CD4-positive, alpha-beta memory T cell (primary cell): ENCODE data around the gene KDM3A. TPM values are rescaled to one million over a fixed set of nuclear protein-coding genes. Genes with fewer than 3 reads are reported as not detected.

Experiments used
- CTCF ChIA-PET: fragments of 350-600 bp; sonication (Branson Sonifier 250); formaldehyde crosslinking; loops from one replicate; lab custom pipeline; 2021; ENCODE audit warnings: inconsistent platforms; ENCODE audit not compliant: partially characterized antibody; lab: Charles Lee
- POLR2A ChIA-PET: fragments of 350-600 bp; sonication (Branson Sonifier 250); formaldehyde crosslinking; loops from one replicate; lab custom pipeline; 2021; ENCODE audit not compliant: partially characterized antibody; lab: Charles Lee
- DNase-seq, 5 donors: peaks; one replicate each; pipeline versions ENCODE4 v3.0.0 to v3.0.0-alpha.2; 2020 to 2022; ENCODE audit warnings: mixed read lengths in 1 of 5
- H3K27ac ChIP-seq: one replicate; pipeline ENCODE4 v1.7.0; 2013; ENCODE audit warnings: low read depth, low read length
- H3K27me3 ChIP-seq: 2 replicates; pipeline ENCODE4 v1.7.0; 2013; ENCODE audit warnings: mild to moderate bottlenecking, low read length, moderate library complexity; ENCODE audit not compliant: insufficient read depth
- H3K36me3 ChIP-seq: 2 replicates; pipeline ENCODE4 v1.7.0; 2013; ENCODE audit warnings: mild to moderate bottlenecking, low read length, moderate library complexity; ENCODE audit not compliant: insufficient read depth
- H3K4me1 ChIP-seq: 2 replicates; pipeline ENCODE4 v1.7.0; 2013; ENCODE audit warnings: mild to moderate bottlenecking, low read length, moderate library complexity; ENCODE audit not compliant: insufficient read depth
- H3K4me3 ChIP-seq, 2 donors: one replicate each; pipeline ENCODE4 v1.7.0; 2013; ENCODE audit warnings: low read length in 2 of 2, mild to moderate bottlenecking in 1 of 2
- H3K9me3 ChIP-seq, 2 donors: one replicate each; pipeline ENCODE4 v1.7.0; 2013; ENCODE audit warnings: low read length in 2 of 2, control low read depth in 1 of 2; ENCODE audit not compliant: control insufficient read depth in 1 of 2
- H3K27ac Mint-ChIP-seq, 7 donors: one replicate each; pipeline ENCODE4 v1.8.0; 2020 to 2021; ENCODE audit warnings: mixed read lengths in 7 of 7, mild to moderate bottlenecking in 6 of 7, inconsistent platforms in 3 of 7, moderate library complexity in 3 of 7
- H3K27me3 Mint-ChIP-seq, 2 donors: one replicate each; pipeline ENCODE4 v1.8.0; 2020 to 2021; ENCODE audit warnings: mixed read lengths in 2 of 2
- H3K36me3 Mint-ChIP-seq, 2 donors: one replicate each; pipeline ENCODE4 v1.8.0; 2020 to 2021; ENCODE audit warnings: mixed read lengths in 2 of 2, inconsistent platforms in 1 of 2, mild to moderate bottlenecking in 1 of 2
- H3K4me1 Mint-ChIP-seq, 4 donors: one replicate each; pipeline ENCODE4 v1.8.0; 2020 to 2021; ENCODE audit warnings: mixed read lengths in 4 of 4, mild to moderate bottlenecking in 1 of 4
- H3K4me3 Mint-ChIP-seq, 8 donors: one replicate each; pipeline ENCODE4 v1.8.0; 2020 to 2021; ENCODE audit warnings: mixed read lengths in 8 of 8, mild to moderate bottlenecking in 7 of 8, moderate library complexity in 6 of 8, inconsistent platforms in 3 of 8
- H3K9me3 Mint-ChIP-seq, 8 donors: one replicate each; pipeline ENCODE4 v1.8.0; 2020 to 2021; ENCODE audit warnings: mixed read lengths in 8 of 8, mild to moderate bottlenecking in 5 of 8, inconsistent platforms in 3 of 8, moderate library complexity in 1 of 8
- intact Hi-C: fragments of 100-400 bp; cut with micrococcal nuclease; formaldehyde crosslinking; loops from one replicate; pipeline ENCODE4 v1.15.1; 2023
- polyA plus RNA-seq, 2 donors: library from polyadenylated mRNA; unstranded; fragments of 300-500 nt; fragmentation: Illumina TruSeq; gene quantifications; one replicate each; pipeline ENCODE4 v1.2.3, GENCODE V29; 2021
- total RNA-seq, 2 experiments: library from RNA; stranded (reverse); gene quantifications; one replicate each; pipeline ENCODE4 v1.2.3, GENCODE V29; 2021

KDM3A gene
- total and polyA plus RNA-seq, 4 experiments from 2014 or later = 17.2 to 164 (median 99.1) TPM

- no peak for DNase-seq
- peaks cover 0 to 2% (median 0%) of the 10 kb centered on the region in 4 donors for H3K4me1 Mint-ChIP-seq
- H3K27me3 ChIP-seq = no peaks in the 10 kb centered on the region
- H3K4me1 ChIP-seq = no peaks in the 10 kb centered on the region
- intact Hi-C loops = no loop called here
- ChIA-PET CTCF (interaction anchor here (0.9 kb wide), 1 partner anchor 153 kb away, joined by 3 read pairs; no protein-coding TSS in a partner anchor), POLR2A (interaction anchor here (1.3 kb wide), 1 partner anchor 99 kb away, joined by 3 read pairs; no protein-coding TSS in a partner anchor)
- H3K36me3 Mint-ChIP-seq = peaks cover 3 to 32% of the 10 kb centered on the region in 2 donors
- no peak overlapping the region for H3K4me3 Mint-ChIP-seq
- H3K27me3 Mint-ChIP-seq = no peaks in the 10 kb centered on the region
- peaks cover 0 to 7% (median 1%) of the 10 kb centered on the region in 8 donors for H3K9me3 Mint-ChIP-seq
- H3K27ac ChIP-seq = no peak overlapping the region
- H3K36me3 ChIP-seq = no peaks in the 10 kb centered on the region
- no peak overlapping the region for H3K27ac Mint-ChIP-seq
- no peak overlapping the region for H3K4me3 ChIP-seq
- peaks cover 0 to 4% of the 10 kb centered on the region in 2 donors for H3K9me3 ChIP-seq
These were observed 81.5 kb downstream of the KDM3A start for GRCh38 chr2:86522711-86523110.

- peaks cover 5 to 37% of the 10 kb centered on the region in 2 donors for H3K36me3 Mint-ChIP-seq
- intact Hi-C loops = no loop called here
- ChIA-PET POLR2A (interaction anchor here (1.3 kb wide), 1 partner anchor 99 kb away, joined by 3 read pairs; no protein-coding TSS in a partner anchor), CTCF (no interaction called here)
- peaks cover 0 to under 1% (median 0%) of the 10 kb centered on the region in 4 donors for H3K4me1 Mint-ChIP-seq
- Histone ChIP-seq H3K27ac (no peak overlapping the region), H3K36me3 (peaks cover 2% of the 10 kb centered on the region), H3K4me1 (no peaks in the 10 kb centered on the region), H3K4me3 (no peak overlapping the region), H3K27me3 (no peaks in the 10 kb centered on the region), H3K9me3 (peaks cover 0 to 4% of the 10 kb centered on the region in 2 donors)
- DNase-seq = no peak
- no peak overlapping the region for H3K27ac Mint-ChIP-seq
- H3K4me3 Mint-ChIP-seq = no peak overlapping the region
- peaks cover 0 to 7% (median 1%) of the 10 kb centered on the region in 8 donors for H3K9me3 Mint-ChIP-seq
- no peaks in the 10 kb centered on the region for H3K27me3 Mint-ChIP-seq
These were observed 82.3 kb downstream of the KDM3A start for GRCh38 chr2:86523491-86523890.

DNA sequence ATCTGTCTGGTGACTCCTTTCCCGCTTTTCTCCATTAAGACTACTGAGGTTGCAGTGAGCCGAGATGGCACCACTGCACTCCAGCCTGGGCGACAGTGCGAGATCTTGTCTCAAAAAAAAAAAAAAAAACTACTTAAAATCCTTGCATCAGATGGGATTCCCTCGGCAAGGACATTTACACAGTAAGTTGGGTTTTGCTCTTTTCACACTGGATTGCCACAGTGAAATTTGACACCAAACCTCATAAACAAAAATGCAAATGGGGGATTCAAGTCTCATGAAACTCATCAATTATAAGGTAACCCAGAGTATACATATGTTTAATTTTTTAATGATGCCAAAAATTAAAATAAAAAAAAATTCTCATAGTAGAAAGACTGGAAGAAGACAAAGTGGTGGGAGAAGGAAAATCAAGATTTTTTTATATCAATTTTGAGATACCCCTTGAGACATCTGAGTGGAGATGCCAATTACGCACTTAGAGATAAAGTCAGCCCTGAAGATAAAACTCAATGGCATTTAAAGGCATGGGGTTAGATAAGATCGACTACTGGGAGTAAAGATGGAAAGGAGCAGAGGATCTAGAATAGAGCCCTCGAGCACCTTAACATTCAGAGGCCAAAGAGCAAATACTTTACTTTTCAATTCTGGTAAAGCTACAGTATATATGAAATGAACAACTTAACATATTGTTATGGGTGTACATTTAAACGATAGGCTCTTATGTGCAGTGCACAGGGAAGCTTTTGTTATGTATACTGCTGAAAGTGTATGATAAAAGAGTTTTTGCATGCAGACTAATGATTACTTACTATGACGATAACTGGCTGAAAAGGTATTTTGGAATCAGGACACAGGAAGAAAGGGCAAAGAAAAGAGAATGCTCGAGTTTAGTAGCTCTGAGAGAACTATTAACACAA, 84.5 kb downstream of the KDM3A start:
- peaks cover 12 to 39% of the 10 kb centered on the region in 2 donors for H3K36me3 Mint-ChIP-seq
- Histone ChIP-seq H3K27me3 (no peaks in the 10 kb centered on the region), H3K36me3 (peaks cover 4% of the 10 kb centered on the region), H3K4me1 (no peaks in the 10 kb centered on the region), H3K4me3 (no peak overlapping the region), H3K9me3 (no peaks in the 10 kb centered on the region), H3K27ac (no peak overlapping the region)
- H3K9me3 Mint-ChIP-seq = peaks cover 0 to 2% (median 0%) of the 10 kb centered on the region in 8 donors
- intact Hi-C loops = no loop called here
- H3K27ac Mint-ChIP-seq = no peak overlapping the region
- DNase-seq = no peak
- H3K27me3 Mint-ChIP-seq = no peaks in the 10 kb centered on the region
- H3K4me1 Mint-ChIP-seq = peaks cover 0 to 6% (median 4%) of the 10 kb centered on the region in 4 donors
- ChIA-PET POLR2A (no interaction called here), CTCF (interaction anchor here (0.9 kb wide), 1 partner anchor 157 kb away, joined by 3 read pairs; no protein-coding TSS in a partner anchor)
- H3K4me3 Mint-ChIP-seq = no peak overlapping the region

- intact Hi-C loops = no loop called here
- Mint-ChIP-seq H3K9me3 (peaks cover 0 to 18% (median 7%) of the 10 kb centered on the region in 8 donors), H3K27ac (peak overlapping the region in 1 of 7 donors; percentile 64), H3K27me3 (no peaks in the 10 kb centered on the region), H3K4me1 (peaks cover 20 to 32% (median 27%) of the 10 kb centered on the region in 4 donors), H3K36me3 (peaks cover 26 to 29% of the 10 kb centered on the region in 2 donors), H3K4me3 (no peak overlapping the region)
- peaks cover 15% of the 10 kb centered on the region for H3K4me1 ChIP-seq
- no peak for DNase-seq
- no peak overlapping the region for H3K4me3 ChIP-seq
- CTCF ChIA-PET = no interaction called here
- no peaks in the 10 kb centered on the region for H3K27me3 ChIP-seq
- POLR2A ChIA-PET = no interaction called here
- no peak overlapping the region for H3K27ac ChIP-seq
- H3K36me3 ChIP-seq = peaks cover under 1% of the 10 kb centered on the region
- H3K9me3 ChIP-seq = no peaks in the 10 kb centered on the region
These were observed 92.4 kb downstream of the KDM3A start for GRCh38 chr2:86533589-86533988.

DNA sequence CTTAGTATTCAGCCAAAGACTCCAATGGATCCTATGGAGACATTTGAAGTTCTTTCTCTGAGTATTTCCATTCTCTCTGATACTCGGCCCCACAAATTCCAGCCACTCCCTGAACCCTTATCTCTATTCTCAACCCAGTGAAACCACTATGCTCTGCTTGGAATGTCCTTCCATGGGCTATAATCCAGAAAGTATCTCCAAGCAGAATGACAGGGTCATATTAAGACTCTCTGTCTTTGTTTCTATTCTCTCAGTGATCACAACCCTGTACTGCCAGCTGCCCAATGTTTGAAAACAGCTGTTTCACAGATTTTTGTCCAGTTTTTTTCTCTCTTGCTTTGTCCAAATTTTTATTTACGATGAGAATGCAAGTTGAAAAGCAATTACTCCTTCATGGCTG, 100.2 kb downstream of the KDM3A start:
- Mint-ChIP-seq H3K27ac (peak overlapping the region in 1 of 7 donors; percentile 1), H3K4me1 (peaks cover 0 to 14% (median 9%) of the 10 kb centered on the region in 4 donors), H3K36me3 (peaks cover 24 to 32% of the 10 kb centered on the region in 2 donors), H3K27me3 (no peaks in the 10 kb centered on the region), H3K4me3 (no peak overlapping the region), H3K9me3 (peaks cover 0 to 8% (median 0%) of the 10 kb centered on the region in 8 donors)
- H3K4me3 ChIP-seq = no peak overlapping the region
- no peaks in the 10 kb centered on the region for H3K4me1 ChIP-seq
- H3K9me3 ChIP-seq = no peaks in the 10 kb centered on the region
- CTCF ChIA-PET = interaction anchor here (2.4 kb wide), 1 partner anchor 10 kb away, joined by 6 read pairs; no protein-coding TSS in a partner anchor
- H3K36me3 ChIP-seq = no peaks in the 10 kb centered on the region
- H3K27ac ChIP-seq = no peak overlapping the region
- no peaks in the 10 kb centered on the region for H3K27me3 ChIP-seq
- no peak for DNase-seq
- intact Hi-C loops = no loop called here
- POLR2A ChIA-PET = interaction anchor here (0.6 kb wide), 1 partner anchor 1189 kb away, joined by 3 read pairs; no protein-coding TSS in a partner anchor

Other genes starting within 250 kb of the KDM3A start
- 10 to 100 TPM; 77.2 to 82.7 TPM for gene IMMT, start 245.9 kb upstream of the KDM3A start, total RNA-seq
- 10 to 100 TPM; 49.8 to 78.9 TPM for gene IMMT, start 245.9 kb upstream of the KDM3A start, polyA plus RNA-seq
- 10 to 100 TPM; 24.1 to 26.1 TPM for gene MRPL35, start 241.9 kb upstream of the KDM3A start, total RNA-seq
- 10 to 100 TPM; 30.9 to 39.6 TPM for gene MRPL35, start 241.9 kb upstream of the KDM3A start, polyA plus RNA-seq
- gene REEP1, start 103.7 kb upstream of the KDM3A start, total RNA-seq = under 1 TPM in 1 of 2 experiments, not detected in 1; 0.15 TPM
- gene REEP1, start 103.7 kb upstream of the KDM3A start, polyA plus RNA-seq = not detected
- 10 to 100 TPM; 83.3 to 83.6 TPM for gene CHMP3, start 122.1 kb downstream of the KDM3A start, total RNA-seq
- gene CHMP3, start 122.1 kb downstream of the KDM3A start, polyA plus RNA-seq = 10 to 100 TPM; 78.5 to 81.3 TPM
- gene RNF103, start 182.5 kb downstream of the KDM3A start, total RNA-seq = 10 to 100 TPM; 33.7 to 35.0 TPM
- gene RNF103, start 182.5 kb downstream of the KDM3A start, polyA plus RNA-seq = 1 to 10 TPM; 1.8 to 6.4 TPM